ENCODE measurements around the gene OBSCN. TPM values are rescaled to one million over a fixed set of nuclear protein-coding genes. Genes with fewer than 3 reads are reported as not detected.

The OBSCN gene
- total and polyA plus RNA-seq, 2 of the 13 experiments (the other 11 are each of a cell fraction or from before 2014, with no cell fraction given) = 0.20 TPM

GRCh38 chr1:228423404-228424053 lies 215.7 kb downstream of the OBSCN start (continued):
- TF ChIP-seq REST (IDR thresholded peaks at IDR 0.05; ENCODE audit: borderline replicate concordance in 1 of 2, low read depth in 1 of 2, low read length in 2 of 2) = no peak
- TF ChIP-seq HCFC1 (IDR thresholded peaks at IDR 0.05; ENCODE audit: low read depth, low read length) = no peak
- TF ChIP-seq HDAC6 (IDR thresholded peaks at IDR 0.05; ENCODE audit: low read depth, low read length) = no peak
- TF ChIP-seq ARNT (IDR thresholded peaks at IDR 0.05) = no peak
- TF ChIP-seq ZNF776 (CRISPR knock-in tag; IDR thresholded peaks at IDR 0.05) = no peak
- TF ChIP-seq MED1 (CRISPR knock-in tag; IDR thresholded peaks at IDR 0.05) = peak; percentile 43; the same call in 1 of the 2 replicates
- TF ChIP-seq ZNF276 (CRISPR knock-in tag; IDR thresholded peaks at IDR 0.05; ENCODE audit: low read depth) = no peak
- no peak for TF ChIP-seq ATM (IDR thresholded peaks at IDR 0.05; ENCODE audit: borderline replicate concordance)
- no peak for TF ChIP-seq U2AF1 (optimal IDR thresholded peaks at IDR 0.05; ENCODE audit: low read depth, low read length)
- no peak for TF ChIP-seq ASH2L (IDR thresholded peaks at IDR 0.05; ENCODE audit: insufficient read length, low read depth, low read length)
- TF ChIP-seq GTF3A (CRISPR knock-in tag; conservative IDR thresholded peaks at IDR 0.05) = no peak
- TF ChIP-seq ELK4 (CRISPR knock-in tag; IDR thresholded peaks at IDR 0.05; ENCODE audit: borderline replicate concordance) = no peak
- no peak for TF ChIP-seq ZNF773 (CRISPR knock-in tag; IDR thresholded peaks at IDR 0.05; ENCODE audit: borderline replicate concordance)
- TF ChIP-seq SMAD9 (CRISPR knock-in tag; IDR thresholded peaks at IDR 0.05) = no peak
- peak; percentile 37; the same call in 1 of the 2 replicates for TF ChIP-seq ZNF280D (CRISPR knock-in tag; IDR thresholded peaks at IDR 0.05)
- TF ChIP-seq ESRRA (CRISPR knock-in tag; IDR thresholded peaks at IDR 0.05; ENCODE audit: low read depth) = 0 out of 2 replicates have a peak, but pooled peaks have one; percentile 51
- TF ChIP-seq FLYWCH1 (CRISPR knock-in tag; IDR thresholded peaks at IDR 0.05) = no peak
- TF ChIP-seq IRF2 (CRISPR knock-in tag; IDR thresholded peaks at IDR 0.05) = no peak; the same call in 1 of the 2 replicates
- TF ChIP-seq SAP130 (CRISPR knock-in tag; IDR thresholded peaks at IDR 0.05; ENCODE audit: low read depth) = peak; percentile 58
- TF ChIP-seq ZNF746 (CRISPR knock-in tag; IDR thresholded peaks at IDR 0.05) = 0 out of 2 replicates have a peak, but pooled peaks have one; percentile 21
